Lower leg skin (tissue), 3 donors: ENCODE results near the gene DPY19L3.

ENCODE experiments used
- POLR2A ChIP-seq, 2 donors: fragments of 450-650 bp; IDR thresholded peaks; one replicate each; pipeline ENCODE4 v1.6.1; 2016 to 2017; ENCODE audit warnings: antibody characterized with exemption in 2 of 2, mild to moderate bottlenecking in 1 of 2, moderate library complexity in 1 of 2
- TF ChIP-seq, protein P1 (sequence below), 3 donors: fragments of 450-650 bp; IDR thresholded peaks; one replicate each; pipeline ENCODE4 v1.5.1; 2016; ENCODE audit warnings: antibody characterized with exemption in 3 of 3, mild to moderate bottlenecking in 3 of 3, moderate library complexity in 2 of 3

- TF ChIP-seq, protein P1, sequence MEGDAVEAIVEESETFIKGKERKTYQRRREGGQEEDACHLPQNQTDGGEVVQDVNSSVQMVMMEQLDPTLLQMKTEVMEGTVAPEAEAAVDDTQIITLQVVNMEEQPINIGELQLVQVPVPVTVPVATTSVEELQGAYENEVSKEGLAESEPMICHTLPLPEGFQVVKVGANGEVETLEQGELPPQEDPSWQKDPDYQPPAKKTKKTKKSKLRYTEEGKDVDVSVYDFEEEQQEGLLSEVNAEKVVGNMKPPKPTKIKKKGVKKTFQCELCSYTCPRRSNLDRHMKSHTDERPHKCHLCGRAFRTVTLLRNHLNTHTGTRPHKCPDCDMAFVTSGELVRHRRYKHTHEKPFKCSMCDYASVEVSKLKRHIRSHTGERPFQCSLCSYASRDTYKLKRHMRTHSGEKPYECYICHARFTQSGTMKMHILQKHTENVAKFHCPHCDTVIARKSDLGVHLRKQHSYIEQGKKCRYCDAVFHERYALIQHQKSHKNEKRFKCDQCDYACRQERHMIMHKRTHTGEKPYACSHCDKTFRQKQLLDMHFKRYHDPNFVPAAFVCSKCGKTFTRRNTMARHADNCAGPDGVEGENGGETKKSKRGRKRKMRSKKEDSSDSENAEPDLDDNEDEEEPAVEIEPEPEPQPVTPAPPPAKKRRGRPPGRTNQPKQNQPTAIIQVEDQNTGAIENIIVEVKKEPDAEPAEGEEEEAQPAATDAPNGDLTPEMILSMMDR (IDR thresholded peaks at IDR 0.05), result no peak
- no peak for TF ChIP-seq POLR2A (IDR thresholded peaks at IDR 0.05)
These were observed 125.2 kb downstream of the DPY19L3 start for GRCh38 chr19:32530773-32531172.
